SK-N-MC (cell line): ENCODE measurements around the gene SERP1.

Experiments used
- EZH2 ChIP-seq: fragments of 200-600 bp; sonication (generic); IDR thresholded peaks from one replicate; pipeline ENCODE4 v1.6.1; 2017; ENCODE audit warnings: antibody characterized with exemption
- FOXP2 ChIP-seq: optimal IDR thresholded peaks from 2 replicates; pipeline ENCODE3; 2011; ENCODE audit warnings: mild to moderate bottlenecking, moderate library complexity; ENCODE audit not compliant: insufficient read depth; ENCODE audit errors: extremely low read length, control extremely low read depth
- POLR2AphosphoS5 ChIP-seq: IDR thresholded peaks from 2 replicates; pipeline ENCODE4 v1.6.1; 2012; ENCODE audit warnings: mild to moderate bottlenecking, low read depth, low read length, borderline replicate concordance

DNA sequence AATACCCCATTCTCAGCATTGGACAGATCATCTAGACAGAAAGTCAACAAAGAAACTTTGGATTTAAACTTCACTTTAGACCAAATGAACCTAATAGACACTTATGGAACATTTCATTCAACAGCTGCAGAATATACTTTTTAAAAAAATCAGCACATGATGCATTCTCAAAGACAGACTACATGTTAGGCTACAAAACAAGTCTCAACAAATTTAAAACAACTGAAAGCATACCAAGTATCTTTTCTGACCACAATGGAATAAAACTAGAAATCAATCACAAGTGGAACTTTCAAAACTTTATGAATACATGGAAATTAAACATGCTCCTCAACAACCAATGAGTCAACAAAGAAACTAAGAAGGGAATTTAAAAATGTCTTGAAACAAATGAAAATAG lies 37.9 kb downstream of the SERP1 start:
- no peak for TF ChIP-seq EZH2
- no peak for TF ChIP-seq POLR2AphosphoS5
- no peak for TF ChIP-seq FOXP2
